GM18498 (cell line): ENCODE measurements around the gene SLC2A1.
"Not testable (repeated sequence)": the region's sequence is repeated elsewhere in the genome, so short reads cannot be mapped to it uniquely, and the experiment has no call there.

Experiments used
- ATAC-seq: cut with Tn5 transposase; IDR thresholded peaks from one replicate; pipeline ENCODE4 v1.9.1; 2021; ENCODE audit warnings: mild to moderate bottlenecking, moderate library complexity; ENCODE audit not compliant: unreplicated experiment

Gene SLC2A1

GRCh38 chr1:42931911-42932422, 26.7 kb downstream of the SLC2A1 start:
- ATAC-seq, result peak; percentile 69

DNA sequence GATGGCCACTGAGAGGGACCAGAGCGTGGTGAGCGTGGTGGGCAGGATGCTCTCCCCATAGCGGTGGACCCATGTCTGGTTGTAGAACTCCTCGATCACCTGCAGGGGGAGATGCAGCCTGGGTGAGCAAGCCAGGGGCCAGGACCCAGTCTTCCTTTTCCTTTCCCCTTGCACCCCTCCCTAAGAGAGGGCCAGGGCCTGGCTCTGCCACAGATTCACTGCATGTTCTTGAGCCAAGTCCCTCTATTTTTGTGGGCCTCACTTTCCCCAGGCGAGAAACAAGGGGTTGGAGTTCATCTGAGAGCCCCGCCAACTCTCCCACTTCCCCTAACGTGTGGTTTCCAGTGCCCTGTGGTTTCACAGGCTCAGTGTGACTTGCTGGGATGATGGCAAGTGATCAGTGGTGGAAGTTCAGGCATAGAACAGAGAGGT, 27.5 kb downstream of the SLC2A1 start:
- no peak for ATAC-seq

DNA sequence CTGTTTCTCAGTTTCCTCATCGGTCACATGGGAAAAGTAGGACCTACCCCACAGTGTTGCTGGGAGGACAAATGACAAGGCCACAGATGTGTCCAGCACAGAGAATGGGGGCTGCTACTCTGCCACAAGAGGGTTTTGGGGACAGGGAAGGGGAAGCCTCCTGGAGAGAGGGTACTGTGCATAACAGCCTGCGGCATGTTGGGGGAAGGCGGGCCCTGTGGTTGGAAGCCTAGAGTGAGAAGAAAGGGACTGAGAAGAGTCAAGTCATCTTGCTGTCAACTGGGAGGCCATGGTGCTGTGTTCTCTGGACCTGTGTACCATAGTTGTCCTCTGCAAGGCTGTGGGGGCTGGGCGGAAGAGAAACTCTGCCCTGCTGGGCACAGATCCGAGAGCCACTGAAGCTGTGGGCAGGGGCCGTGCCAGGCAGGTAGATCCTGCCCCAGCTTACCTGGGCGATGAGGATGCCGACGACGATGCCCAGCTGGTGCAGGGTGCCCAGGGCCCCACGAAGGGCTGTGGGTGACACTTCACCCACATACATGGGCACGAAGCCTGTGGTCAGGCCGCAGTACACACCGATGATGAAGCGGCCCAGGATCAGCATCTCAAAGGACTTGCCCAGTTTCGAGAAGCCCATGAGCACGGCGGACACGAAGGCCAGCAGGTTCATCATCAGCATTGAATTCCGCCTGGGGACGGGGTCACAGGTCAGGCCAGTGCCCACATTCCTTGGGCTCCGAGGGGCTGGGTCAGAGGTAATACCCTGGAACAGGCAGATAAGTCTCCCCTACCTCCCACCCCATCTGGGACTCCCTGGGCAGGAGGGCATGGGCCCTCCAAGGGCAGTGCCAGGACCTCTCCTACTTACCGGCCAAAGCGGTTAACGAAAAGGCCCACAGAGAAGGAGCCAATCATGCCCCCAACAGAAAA, 28.2 kb downstream of the SLC2A1 start:
- no peak for ATAC-seq

DNA sequence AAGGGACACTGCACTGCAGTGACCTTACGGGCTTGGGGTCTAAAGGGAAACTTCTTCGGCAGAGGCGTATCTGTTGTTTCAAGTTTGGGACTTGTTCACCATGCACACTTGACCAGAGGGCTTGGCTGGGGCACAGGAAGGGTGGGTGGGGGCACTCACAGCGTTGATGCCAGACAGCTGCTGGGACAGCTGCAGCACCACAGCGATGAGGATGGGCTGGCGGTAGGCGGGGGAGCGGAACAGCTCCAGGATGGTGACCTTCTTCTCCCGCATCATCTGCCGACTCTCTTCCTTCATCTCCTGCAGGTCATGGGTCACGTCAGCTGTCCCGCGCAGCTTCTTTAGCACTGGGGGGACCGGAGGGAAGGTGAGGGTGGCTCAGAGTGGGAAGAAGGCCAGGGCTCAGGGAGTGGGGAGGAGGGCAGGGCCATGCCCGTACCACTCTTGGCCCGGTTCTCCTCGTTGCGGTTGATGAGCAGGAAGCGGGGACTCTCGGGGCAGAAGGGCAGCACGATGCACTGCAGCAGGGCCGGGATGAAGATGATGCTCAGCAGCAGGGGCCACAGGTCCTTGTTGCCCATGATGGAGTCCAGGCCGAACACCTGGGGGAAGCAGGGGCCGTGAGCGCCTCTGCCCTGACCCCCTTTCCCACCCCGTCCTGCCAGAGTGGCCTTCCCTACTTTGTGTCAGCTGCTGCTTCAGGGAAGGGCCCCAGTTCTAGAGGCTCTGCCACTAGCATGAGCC, 29.1 kb downstream of the SLC2A1 start:
- ATAC-seq, result no peak

- no peak for ATAC-seq
These were observed 29.8 kb downstream of the SLC2A1 start for GRCh38 chr1:42928859-42929258.

DNA sequence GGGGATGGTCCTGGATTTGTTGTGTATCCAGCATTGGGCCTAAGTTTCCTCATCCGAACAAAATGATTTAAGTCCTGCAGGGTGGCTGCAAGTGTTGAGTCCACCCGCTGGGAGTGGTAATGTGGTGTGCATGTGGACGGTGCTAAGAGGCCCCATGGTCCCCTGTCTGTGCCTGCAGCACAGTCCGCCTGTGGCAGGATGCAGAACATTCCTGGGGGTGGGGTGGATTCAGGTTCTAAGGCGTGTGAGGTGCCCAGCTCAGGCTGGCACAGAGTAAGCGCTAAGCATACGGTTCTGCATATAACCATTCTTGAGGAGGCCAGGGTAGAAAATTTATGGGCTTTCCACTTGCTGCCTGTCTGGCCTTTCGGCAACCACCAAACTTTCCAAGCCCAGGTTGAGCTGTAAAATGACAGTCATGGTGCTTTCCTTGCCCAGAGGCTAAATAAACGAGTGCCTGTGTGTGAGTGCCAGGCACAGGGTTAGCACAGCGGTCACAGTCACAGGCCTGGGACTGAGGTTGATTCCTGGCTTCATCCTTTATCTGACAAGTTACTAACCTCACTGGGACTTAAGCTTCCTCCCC, 30.7 kb downstream of the SLC2A1 start:
- ATAC-seq, result no peak

DNA sequence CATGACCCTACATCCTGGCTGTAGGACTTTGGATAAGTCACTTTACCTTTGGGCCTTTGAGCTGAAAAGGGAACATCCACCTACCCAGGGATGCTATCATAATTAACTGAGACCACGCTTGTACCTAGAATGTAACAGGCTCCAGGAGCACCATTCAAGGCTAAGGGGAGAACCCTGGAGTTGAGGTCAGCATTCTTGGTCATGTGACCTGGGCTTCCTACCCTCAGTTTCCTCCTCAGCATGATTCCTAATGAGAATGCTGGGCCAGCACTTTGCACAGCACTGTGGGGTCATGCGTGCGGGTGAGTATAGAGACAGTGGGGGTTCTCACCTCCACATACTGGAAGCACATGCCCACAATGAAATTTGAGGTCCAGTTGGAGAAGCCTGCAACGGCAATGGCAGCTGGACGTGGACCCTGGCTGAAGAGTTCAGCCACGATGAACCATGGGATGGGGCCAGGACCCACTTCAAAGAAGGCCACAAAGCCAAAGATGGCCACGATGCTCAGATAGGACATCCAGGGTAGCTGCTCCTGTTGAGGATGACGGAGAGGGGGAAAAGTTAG, 31.3 kb downstream of the SLC2A1 start:
- ATAC-seq, result no peak

DNA sequence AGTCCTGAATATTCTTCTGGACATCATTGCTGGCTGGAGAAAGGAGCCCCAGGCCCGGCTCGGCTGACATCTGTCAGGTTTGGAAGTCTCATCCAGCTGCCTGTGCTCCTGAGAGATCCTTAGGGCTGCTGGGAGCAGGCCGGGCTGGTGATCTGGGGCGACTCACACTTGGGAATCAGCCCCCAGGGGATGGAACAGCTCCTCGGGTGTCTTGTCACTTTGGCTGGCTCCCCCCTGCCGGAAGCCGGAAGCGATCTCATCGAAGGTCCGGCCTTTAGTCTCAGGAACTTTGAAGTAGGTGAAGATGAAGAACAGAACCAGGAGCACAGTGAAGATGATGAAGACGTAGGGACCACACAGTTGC, 31.8 kb downstream of the SLC2A1 start:
- no peak for ATAC-seq

DNA sequence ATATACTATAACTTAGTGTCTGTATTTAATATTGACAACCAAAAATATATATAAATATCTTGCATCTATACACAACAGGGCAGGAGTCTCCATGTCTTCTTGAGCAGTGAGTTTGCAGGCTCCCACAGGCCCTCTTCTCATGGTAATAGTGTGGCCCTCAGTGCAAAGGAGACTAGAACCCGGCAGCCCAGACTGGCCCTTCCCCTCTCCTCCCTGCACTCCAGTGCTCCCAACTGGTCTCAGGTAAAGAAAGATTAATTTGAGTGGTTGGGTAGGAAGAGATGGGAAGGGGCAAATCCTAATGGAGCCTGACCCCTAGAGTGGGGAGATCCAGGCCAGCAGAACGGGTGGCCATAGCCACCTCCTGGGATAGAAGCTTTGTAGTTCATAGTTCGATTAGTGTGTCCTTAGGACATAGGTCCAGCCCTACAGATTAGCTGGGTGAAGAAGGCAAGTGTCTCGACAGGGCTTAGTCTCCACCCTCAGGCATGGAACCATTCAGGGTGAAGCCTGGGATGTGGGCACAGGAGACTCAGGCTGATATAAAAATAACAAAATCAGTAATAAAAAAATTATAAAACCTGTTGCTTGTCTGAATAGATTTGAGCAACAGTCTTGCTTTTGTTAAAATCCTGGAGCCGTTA, 32.3 kb downstream of the SLC2A1 start:
- ATAC-seq, result no peak

GRCh38 chr1:42924851-42925760, 33.6 kb downstream of the SLC2A1 start:
- ATAC-seq, result peak; percentile 8

DNA sequence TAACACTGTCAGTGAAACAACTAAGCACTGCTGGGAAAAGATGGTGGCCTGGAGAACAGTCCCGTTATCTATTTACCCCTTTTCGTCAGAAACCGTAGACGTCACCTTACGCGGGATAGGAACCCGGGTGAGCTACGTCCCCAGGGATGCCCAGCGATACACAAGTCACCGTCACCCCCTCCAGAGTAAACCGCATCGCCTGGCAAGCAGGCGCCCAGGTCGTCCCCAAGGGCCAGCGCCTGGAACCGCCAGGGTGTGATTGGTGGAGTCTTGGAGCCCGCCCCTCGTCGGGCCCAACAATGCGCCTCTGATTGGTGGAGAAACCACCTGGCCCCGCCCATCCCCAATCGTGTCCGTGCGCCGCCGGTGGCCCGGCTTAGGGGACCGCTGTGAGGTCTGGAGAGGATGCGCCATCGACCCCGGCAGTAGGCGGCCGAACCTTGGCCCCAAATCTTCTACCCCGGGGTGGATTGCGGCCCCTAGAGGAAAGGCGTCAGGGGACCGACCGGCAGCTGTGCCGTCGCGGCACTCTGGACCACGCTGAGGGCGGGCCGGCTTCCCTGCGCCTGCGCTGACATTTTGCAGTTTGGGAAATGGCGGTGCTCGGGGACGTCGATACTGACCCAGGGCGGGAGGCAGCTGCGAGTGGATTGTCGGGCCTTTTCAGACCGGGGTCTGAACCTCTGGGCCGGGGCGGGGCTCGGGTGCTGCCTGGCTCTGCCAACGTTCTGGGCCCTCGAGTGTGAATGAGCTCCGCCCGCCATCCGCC, 34.4 kb downstream of the SLC2A1 start:
- peak; percentile 93 for ATAC-seq

DNA sequence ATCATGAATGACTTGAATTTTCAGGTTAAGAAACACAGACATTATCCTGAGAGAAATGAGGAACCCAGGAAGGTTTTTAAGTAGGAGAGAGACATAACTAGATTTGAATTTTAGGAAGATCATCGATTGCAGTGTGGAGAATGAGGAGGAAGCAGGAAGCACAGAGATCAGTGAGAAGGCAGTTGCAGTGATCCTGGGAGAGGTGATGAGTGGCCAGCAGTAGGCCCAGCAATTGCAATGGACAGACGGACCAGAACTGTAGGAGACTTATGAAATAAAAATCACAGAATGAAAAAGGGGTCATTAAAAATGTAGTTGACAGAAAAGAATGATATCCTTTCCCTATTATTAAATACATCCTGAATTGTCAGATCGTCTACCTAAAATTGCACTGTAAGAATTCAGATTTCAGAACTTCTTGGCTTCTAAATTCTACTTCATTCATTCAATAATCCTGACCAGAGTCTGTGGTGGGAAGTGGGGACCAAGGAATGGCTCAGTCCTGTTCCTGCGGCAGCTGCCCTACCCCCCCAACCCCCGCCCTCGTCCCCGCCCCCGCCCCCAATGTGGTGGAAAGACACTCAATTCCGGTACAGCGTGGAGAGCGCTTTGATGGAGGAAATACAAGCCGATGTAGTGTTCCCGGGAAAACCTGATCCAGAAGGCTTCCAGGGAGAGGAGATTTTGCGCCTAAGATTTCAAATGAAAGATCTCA, 35.1 kb downstream of the SLC2A1 start:
- ATAC-seq, result peak; percentile 3

DNA sequence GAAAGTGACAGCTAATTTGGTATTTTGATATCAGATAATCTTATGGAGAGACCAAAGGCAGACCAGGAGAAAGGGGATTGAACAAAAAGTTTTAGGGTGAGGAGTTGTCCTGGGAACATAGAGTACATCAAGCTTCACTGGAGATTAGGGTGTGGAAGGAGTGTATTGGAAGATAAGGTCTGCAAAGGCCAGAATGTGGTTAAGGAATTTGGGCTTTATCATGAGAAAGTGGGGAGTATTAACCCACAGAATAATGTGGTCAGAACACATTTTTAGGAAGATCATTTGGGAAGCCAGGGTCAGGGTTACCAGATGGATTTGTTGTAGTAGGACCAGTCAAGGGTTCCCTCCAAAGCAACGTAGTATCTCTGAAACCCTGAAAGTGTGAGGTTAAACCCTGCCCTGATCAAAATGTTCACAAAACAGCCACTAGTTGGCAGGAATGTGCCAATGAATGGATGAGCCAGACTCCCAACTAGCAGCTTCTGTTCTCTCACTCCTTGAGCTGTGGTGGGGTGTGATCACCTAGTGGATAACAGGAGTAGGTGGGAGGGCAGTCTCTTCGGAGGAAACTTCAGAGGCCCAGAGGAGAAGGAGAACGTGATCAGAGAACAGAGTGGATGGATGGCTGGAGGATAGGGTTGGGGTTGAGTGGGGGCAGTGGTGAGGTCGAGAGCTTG, 35.8 kb downstream of the SLC2A1 start:
- ATAC-seq, result no peak

DNA sequence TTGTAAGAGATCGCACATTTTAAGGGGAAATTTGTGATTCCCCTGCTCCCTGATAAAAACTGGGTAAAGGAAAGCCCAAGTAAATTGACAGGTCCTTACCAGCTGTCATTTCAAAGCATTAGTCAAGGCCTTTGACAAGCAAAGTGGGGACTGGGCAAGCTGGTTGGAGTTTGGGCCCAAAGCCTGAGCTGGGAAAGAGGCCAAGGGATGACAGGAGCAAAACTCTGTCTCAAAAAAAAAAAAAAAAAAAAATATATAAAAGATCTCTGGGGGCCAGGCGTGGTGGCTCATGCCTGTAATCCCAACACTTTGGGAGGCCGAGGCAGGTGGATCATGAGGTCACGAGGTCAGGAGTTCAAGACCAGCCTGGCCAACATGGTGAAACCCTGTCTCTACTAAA, 36.9 kb downstream of the SLC2A1 start:
- ATAC-seq, result no peak

DNA sequence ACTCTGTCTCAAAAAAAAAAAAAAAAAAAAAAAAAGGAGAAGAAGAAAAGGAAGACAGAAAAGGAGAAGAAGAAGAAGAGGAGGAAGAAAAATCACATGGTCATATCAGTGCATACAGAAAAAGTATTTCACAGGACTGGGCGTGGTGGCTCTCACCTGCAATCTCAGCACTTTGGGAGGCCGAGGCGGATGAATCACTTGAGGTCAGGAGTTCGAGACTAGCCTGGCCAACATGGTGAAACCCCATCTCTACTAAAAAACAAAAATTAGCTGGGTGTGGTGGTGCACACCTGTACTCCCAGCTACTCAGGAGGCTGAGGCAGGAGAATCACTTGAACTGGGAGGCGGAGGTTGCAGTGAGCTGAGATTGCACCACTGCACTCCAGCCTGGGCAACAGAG, 39.0 kb downstream of the SLC2A1 start:
- ATAC-seq, result not testable (repeated sequence)

DNA sequence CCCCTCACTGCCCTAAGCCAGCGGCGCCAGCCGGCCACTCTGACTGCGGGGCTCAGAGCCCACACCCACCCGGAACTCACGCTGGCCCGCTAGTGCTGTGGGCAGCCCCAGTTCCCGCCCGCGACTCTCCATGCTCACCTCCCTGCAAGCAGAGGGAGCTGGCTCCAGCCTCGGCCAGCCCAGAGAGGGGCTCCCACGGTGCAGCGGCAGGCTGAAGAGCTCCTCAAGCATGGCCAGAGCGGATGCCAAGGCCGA, 41.5 kb downstream of the SLC2A1 start:
- no peak for ATAC-seq

- ATAC-seq, result no peak
These were observed 43.2 kb downstream of the SLC2A1 start for GRCh38 chr1:42915456-42915855.

DNA sequence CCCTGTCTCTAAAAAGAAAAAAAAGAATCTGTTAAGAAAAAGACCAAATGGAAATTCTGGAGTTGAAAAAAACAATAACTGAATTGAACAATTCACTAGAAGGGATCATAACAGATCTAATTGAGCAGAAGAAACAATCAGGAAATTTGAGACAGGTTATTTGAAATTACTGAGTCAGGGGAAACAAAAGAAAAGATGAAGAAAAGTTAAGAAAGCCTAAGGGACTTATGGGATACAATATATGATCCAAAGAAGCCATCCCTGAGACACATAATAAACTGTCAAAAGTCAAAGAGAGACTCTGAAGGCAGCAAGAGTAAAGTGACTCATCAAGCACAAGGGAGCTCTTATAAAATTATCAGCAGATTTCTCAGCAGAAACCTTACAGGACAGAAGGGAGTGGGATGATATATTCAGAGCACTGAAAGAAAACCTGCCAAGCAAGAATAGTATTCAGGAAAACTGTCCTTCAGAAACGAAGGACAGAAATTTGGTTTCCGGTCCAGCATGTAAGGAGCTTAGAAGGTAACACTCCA, 44.5 kb downstream of the SLC2A1 start:
- no peak for ATAC-seq
